Hepatocyte (in vitro differentiated cells): ENCODE measurements around the gene SURF2.

Source experiments
- CTCF ChIP-seq: fragments of 200-600 bp; sonication (generic); IDR thresholded peaks from 2 replicates; pipeline ENCODE4 v1.5.1; 2016; ENCODE audit warnings: antibody characterized with exemption, mild to moderate bottlenecking; ENCODE audit not compliant: poor library complexity
- EZH2 ChIP-seq: fragments of 200-600 bp; sonication (generic); IDR thresholded peaks from 2 replicates; pipeline ENCODE4 v1.6.1; 2016; ENCODE audit warnings: antibody characterized with exemption, mild to moderate bottlenecking, borderline replicate concordance

GRCh38 chr9:133309608-133310007 is 46.7 kb upstream of the SURF2 start:
- TF ChIP-seq CTCF (no peak), EZH2 (no peak)
